Measurements from ENCODE around the gene TUBE1. TPM values are rescaled to one million over a fixed set of nuclear protein-coding genes. Genes with fewer than 3 reads are reported as not detected.

The TUBE1 gene
- 21.8 TPM for polyA plus RNA-seq (2013)

GRCh38 chr6:112087136-112087911 lies at the start of gene TUBE1, which contains the start of gene FAM229B:
Gene TUBE1 (minus strand): TSS chr6:112087482. CDS start chr6:112087434, 48 bp downstream.
Gene FAM229B (plus strand): TSS chr6:112087591. CDS start chr6:112099284, 11,693 bp downstream.
- 0% methylated on average over 46 of the region's 60 CpGs for WGBS (ENCODE audit: insufficient coverage)
- H3K27ac ChIP-seq (ENCODE audit: insufficient read depth in 1 of 2, low read depth in 1 of 2, low read length in 2 of 2, poor library complexity in 1 of 2, severe bottlenecking in 2 of 2) = peak within 1 kb of the TSS; percentile 85 to 96
- H3K27me3 ChIP-seq (replicated peaks in 2 of 5; ENCODE audit: control insufficient read depth in 4 of 5, insufficient read depth in 5 of 5, low read length in 4 of 5) = no peaks in the 10 kb centered on the region
- ChIA-PET POLR2A (interaction anchor here (1.5 kb wide), 1 partner anchor 67 kb away, joined by 4 read pairs; no protein-coding TSS in a partner anchor), CTCF (interaction anchor here (0.7 to 3.1 kb wide), 12 partner anchors 12 to 140 kb away, joined by 3 to 21 read pairs (median 3); no protein-coding TSS in a partner anchor)
- peak within 1 kb of the TSS; percentile 88 to 99 (median 94) for H3K4me3 ChIP-seq (ENCODE audit: control insufficient read depth in 1 of 7, extremely low read depth in 1 of 7, insufficient read depth in 4 of 7, low read depth in 2 of 7, low read length in 6 of 7)
- peaks cover 0 to 10% (median 4%) of the 10 kb centered on the region in 4 experiments for H3K4me1 ChIP-seq (ENCODE audit: control extremely low read depth in 1 of 4, control insufficient read depth in 4 of 4, insufficient read depth in 4 of 4, low read length in 3 of 4)
- peak; percentile 98 to 100 (median 99) for DNase-seq
- peaks cover 0 to 11% (median 6%) of the 10 kb centered on the region in 4 experiments for H3K36me3 ChIP-seq (ENCODE audit: control insufficient read depth in 4 of 4, insufficient read depth in 4 of 4, low read length in 3 of 4)
- no peaks in the 10 kb centered on the region for H3K9me3 ChIP-seq (ENCODE audit: control extremely low read depth in 1 of 5, control insufficient read depth in 4 of 5, insufficient read depth in 2 of 5, low read depth in 1 of 5, low read length in 4 of 5)

DNA sequence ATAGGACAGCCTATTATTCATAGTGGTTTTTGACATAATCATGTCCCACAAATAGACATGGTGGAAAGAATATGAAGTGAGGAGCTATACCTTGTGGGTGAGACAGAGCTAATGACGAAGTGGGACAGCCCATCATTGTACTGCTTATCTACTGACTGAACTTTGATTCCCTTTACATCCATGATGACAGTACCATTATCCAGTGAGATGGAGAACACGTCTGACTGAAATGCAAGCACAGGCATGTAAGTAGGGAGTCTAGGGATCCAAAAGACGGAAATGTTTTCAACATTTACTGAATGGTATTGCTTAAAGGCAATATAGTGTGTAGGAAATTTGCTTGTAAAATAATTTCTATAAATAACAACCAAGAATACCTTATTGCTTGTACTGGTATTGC lies 43.6 kb upstream of the TUBE1 start:
- DNase-seq = no peak
- Histone ChIP-seq H3K4me1 (ENCODE audit: control extremely low read depth in 1 of 4, control insufficient read depth in 4 of 4, insufficient read depth in 4 of 4, low read length in 3 of 4) (no peaks in the 10 kb centered on the region), H3K27ac (ENCODE audit: insufficient read depth in 1 of 2, low read depth in 1 of 2, low read length in 2 of 2, poor library complexity in 1 of 2, severe bottlenecking in 2 of 2) (no peak overlapping the region), H3K4me3 (ENCODE audit: control insufficient read depth in 1 of 7, extremely low read depth in 1 of 7, insufficient read depth in 4 of 7, low read depth in 2 of 7, low read length in 6 of 7) (no peak overlapping the region), H3K9me3 (ENCODE audit: control extremely low read depth in 1 of 5, control insufficient read depth in 4 of 5, insufficient read depth in 2 of 5, low read depth in 1 of 5, low read length in 4 of 5) (no peaks in the 10 kb centered on the region), H3K36me3 (ENCODE audit: control insufficient read depth in 4 of 4, insufficient read depth in 4 of 4, low read length in 3 of 4) (no peaks in the 10 kb centered on the region), H3K27me3 (replicated peaks in 2 of 5; ENCODE audit: control insufficient read depth in 4 of 5, insufficient read depth in 5 of 5, low read length in 4 of 5) (no peaks in the 10 kb centered on the region)
- CTCF ChIA-PET = interaction anchor here (1.1 kb wide), 1 partner anchor 18 kb away, joined by 3 read pairs; no protein-coding TSS in a partner anchor
- POLR2A ChIA-PET = no interaction called here
- 100% methylated on average over 2 of the region's 3 CpGs for WGBS (ENCODE audit: insufficient coverage)

DNA sequence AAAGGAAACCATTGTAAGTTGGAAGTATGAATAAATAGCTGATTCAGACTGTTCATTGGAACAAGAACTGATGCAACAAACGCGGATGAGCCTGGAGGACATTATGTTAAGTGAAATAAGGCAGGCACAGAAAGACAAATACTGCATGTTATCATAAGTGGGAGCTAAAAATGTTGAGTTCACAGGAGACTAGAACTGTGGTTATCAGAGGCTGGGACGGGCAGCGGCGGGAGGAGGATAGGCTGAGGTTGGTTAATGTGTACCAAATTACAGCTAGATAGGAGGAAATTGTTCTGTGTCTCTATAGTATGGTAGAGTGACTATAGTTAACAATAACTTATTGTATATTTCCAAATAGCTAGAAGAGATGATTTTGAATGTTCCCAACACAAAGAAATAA lies 40.9 kb upstream of the TUBE1 start:
- H3K27ac ChIP-seq (ENCODE audit: insufficient read depth in 1 of 2, low read depth in 1 of 2, low read length in 2 of 2, poor library complexity in 1 of 2, severe bottlenecking in 2 of 2) = no peak overlapping the region
- WGBS (ENCODE audit: insufficient coverage) = 100% methylated on average over 2 of the region's 5 CpGs
- no peak overlapping the region for H3K4me3 ChIP-seq (ENCODE audit: control insufficient read depth in 1 of 7, extremely low read depth in 1 of 7, insufficient read depth in 4 of 7, low read depth in 2 of 7, low read length in 6 of 7)
- no peaks in the 10 kb centered on the region for H3K4me1 ChIP-seq (ENCODE audit: control extremely low read depth in 1 of 4, control insufficient read depth in 4 of 4, insufficient read depth in 4 of 4, low read length in 3 of 4)
- H3K36me3 ChIP-seq (ENCODE audit: control insufficient read depth in 4 of 4, insufficient read depth in 4 of 4, low read length in 3 of 4) = no peaks in the 10 kb centered on the region
- ChIA-PET POLR2A (no interaction called here), CTCF (interaction anchor here (1.2 to 1.3 kb wide), 2 partner anchors 19 to 21 kb away, joined by 3 to 4 read pairs; no protein-coding TSS in a partner anchor)
- H3K27me3 ChIP-seq (replicated peaks in 2 of 5; ENCODE audit: control insufficient read depth in 4 of 5, insufficient read depth in 5 of 5, low read length in 4 of 5) = no peaks in the 10 kb centered on the region
- no peak for DNase-seq
- H3K9me3 ChIP-seq (ENCODE audit: control extremely low read depth in 1 of 5, control insufficient read depth in 4 of 5, insufficient read depth in 2 of 5, low read depth in 1 of 5, low read length in 4 of 5) = no peaks in the 10 kb centered on the region

- H3K9me3 ChIP-seq (ENCODE audit: control extremely low read depth in 1 of 5, control insufficient read depth in 4 of 5, insufficient read depth in 2 of 5, low read depth in 1 of 5, low read length in 4 of 5) = no peaks in the 10 kb centered on the region
- no peaks in the 10 kb centered on the region for H3K27me3 ChIP-seq (replicated peaks in 2 of 5; ENCODE audit: control insufficient read depth in 4 of 5, insufficient read depth in 5 of 5, low read length in 4 of 5)
- H3K4me3 ChIP-seq (ENCODE audit: control insufficient read depth in 1 of 7, extremely low read depth in 1 of 7, insufficient read depth in 4 of 7, low read depth in 2 of 7, low read length in 6 of 7) = no peak overlapping the region
- 100% methylated on average over 1 of the region's 1 CpG for WGBS (ENCODE audit: insufficient coverage)
- no peaks in the 10 kb centered on the region for H3K36me3 ChIP-seq (ENCODE audit: control insufficient read depth in 4 of 4, insufficient read depth in 4 of 4, low read length in 3 of 4)
- no peak for DNase-seq
- no peaks in the 10 kb centered on the region for H3K4me1 ChIP-seq (ENCODE audit: control extremely low read depth in 1 of 4, control insufficient read depth in 4 of 4, insufficient read depth in 4 of 4, low read length in 3 of 4)
- no peak overlapping the region for H3K27ac ChIP-seq (ENCODE audit: insufficient read depth in 1 of 2, low read depth in 1 of 2, low read length in 2 of 2, poor library complexity in 1 of 2, severe bottlenecking in 2 of 2)
- CTCF ChIA-PET = interaction anchor here (0.6 to 2.4 kb wide), 4 partner anchors 14 to 1269 kb away, joined by 3 to 6 read pairs (median 4); no protein-coding TSS in a partner anchor
- POLR2A ChIA-PET = no interaction called here
Measured at GRCh38 chr6:112123982-112124381, 36.7 kb upstream of the TUBE1 start.

DNA sequence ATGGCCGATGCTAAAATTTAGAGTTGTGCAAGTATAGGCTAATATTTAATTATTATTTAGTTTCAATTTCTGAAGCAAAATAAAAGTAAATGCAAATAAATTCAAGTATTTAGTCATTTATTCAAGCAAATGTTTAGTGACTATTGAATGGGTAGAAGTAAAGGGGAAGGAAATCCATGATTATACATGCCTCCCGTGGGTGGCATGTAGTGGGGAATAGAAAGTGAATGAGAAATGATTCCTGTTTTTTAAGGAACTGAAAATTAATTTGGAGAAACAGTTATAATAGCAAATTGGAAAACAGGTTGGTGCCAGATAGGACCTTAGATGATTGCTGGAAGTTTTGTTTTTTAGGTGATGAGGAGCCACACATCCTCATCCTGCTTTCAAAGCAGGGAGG lies 35.5 kb upstream of the TUBE1 start:
- 0% methylated on average over 1 of the region's 2 CpGs for WGBS (ENCODE audit: insufficient coverage)
- Histone ChIP-seq H3K9me3 (ENCODE audit: control extremely low read depth in 1 of 5, control insufficient read depth in 4 of 5, insufficient read depth in 2 of 5, low read depth in 1 of 5, low read length in 4 of 5) (no peaks in the 10 kb centered on the region), H3K27ac (ENCODE audit: insufficient read depth in 1 of 2, low read depth in 1 of 2, low read length in 2 of 2, poor library complexity in 1 of 2, severe bottlenecking in 2 of 2) (no peak overlapping the region), H3K36me3 (ENCODE audit: control insufficient read depth in 4 of 4, insufficient read depth in 4 of 4, low read length in 3 of 4) (no peaks in the 10 kb centered on the region), H3K27me3 (replicated peaks in 2 of 5; ENCODE audit: control insufficient read depth in 4 of 5, insufficient read depth in 5 of 5, low read length in 4 of 5) (no peaks in the 10 kb centered on the region), H3K4me1 (ENCODE audit: control extremely low read depth in 1 of 4, control insufficient read depth in 4 of 4, insufficient read depth in 4 of 4, low read length in 3 of 4) (peaks cover 0 to 4% (median 1%) of the 10 kb centered on the region in 4 experiments), H3K4me3 (ENCODE audit: control insufficient read depth in 1 of 7, extremely low read depth in 1 of 7, insufficient read depth in 4 of 7, low read depth in 2 of 7, low read length in 6 of 7) (no peak overlapping the region)
- peak in 1 of 3 donors; percentile 2 for DNase-seq
- POLR2A ChIA-PET = no interaction called here
- CTCF ChIA-PET = interaction anchor here (2.4 kb wide), 1 partner anchor 15 kb away, joined by 5 read pairs; no protein-coding TSS in a partner anchor

DNA sequence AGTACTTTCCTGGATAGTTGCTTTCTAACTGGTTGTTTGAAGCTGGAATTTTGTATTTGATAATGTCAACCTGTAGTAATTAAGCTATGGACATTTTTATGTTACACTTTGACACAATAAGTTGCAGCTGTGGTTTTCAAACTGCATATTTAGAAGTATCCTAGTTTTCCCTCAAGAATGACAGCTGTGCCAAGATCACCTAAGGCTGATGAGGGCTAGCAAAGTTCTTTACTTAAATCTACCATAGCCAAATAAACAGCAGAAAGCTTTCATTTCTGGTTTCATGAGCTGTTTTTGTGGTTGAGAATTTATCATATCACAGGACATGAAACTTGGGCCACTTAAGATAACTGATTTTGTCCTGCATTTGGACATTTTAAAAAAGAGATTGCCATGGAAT lies 30.8 kb upstream of the TUBE1 start:
- Histone ChIP-seq H3K36me3 (ENCODE audit: control insufficient read depth in 4 of 4, insufficient read depth in 4 of 4, low read length in 3 of 4) (no peaks in the 10 kb centered on the region), H3K4me1 (ENCODE audit: control extremely low read depth in 1 of 4, control insufficient read depth in 4 of 4, insufficient read depth in 4 of 4, low read length in 3 of 4) (peaks cover 2 to 11% (median 8%) of the 10 kb centered on the region in 4 experiments), H3K27ac (ENCODE audit: insufficient read depth in 1 of 2, low read depth in 1 of 2, low read length in 2 of 2, poor library complexity in 1 of 2, severe bottlenecking in 2 of 2) (no peak overlapping the region), H3K4me3 (ENCODE audit: control insufficient read depth in 1 of 7, extremely low read depth in 1 of 7, insufficient read depth in 4 of 7, low read depth in 2 of 7, low read length in 6 of 7) (no peak overlapping the region), H3K27me3 (replicated peaks in 2 of 5; ENCODE audit: control insufficient read depth in 4 of 5, insufficient read depth in 5 of 5, low read length in 4 of 5) (no peaks in the 10 kb centered on the region), H3K9me3 (ENCODE audit: control extremely low read depth in 1 of 5, control insufficient read depth in 4 of 5, insufficient read depth in 2 of 5, low read depth in 1 of 5, low read length in 4 of 5) (no peaks in the 10 kb centered on the region)
- ChIA-PET CTCF (interaction anchor here (0.8 kb wide), 1 partner anchor 33 kb away, joined by 3 read pairs; no protein-coding TSS in a partner anchor), POLR2A (interaction anchor here (0.7 to 0.9 kb wide), 2 partner anchors 10 to 67 kb away, joined by 3 read pairs; no protein-coding TSS in a partner anchor)
- no peak for DNase-seq

GRCh38 chr6:112117554-112117953 lies 30.3 kb upstream of the TUBE1 start:
- POLR2A ChIA-PET = interaction anchor here (0.7 to 0.9 kb wide), 2 partner anchors 10 to 67 kb away, joined by 3 read pairs; no protein-coding TSS in a partner anchor
- H3K27me3 ChIP-seq (replicated peaks in 2 of 5; ENCODE audit: control insufficient read depth in 4 of 5, insufficient read depth in 5 of 5, low read length in 4 of 5) = no peaks in the 10 kb centered on the region
- H3K27ac ChIP-seq (ENCODE audit: insufficient read depth in 1 of 2, low read depth in 1 of 2, low read length in 2 of 2, poor library complexity in 1 of 2, severe bottlenecking in 2 of 2) = no peak overlapping the region
- peaks cover 2 to 11% (median 8%) of the 10 kb centered on the region in 4 experiments for H3K4me1 ChIP-seq (ENCODE audit: control extremely low read depth in 1 of 4, control insufficient read depth in 4 of 4, insufficient read depth in 4 of 4, low read length in 3 of 4)
- H3K4me3 ChIP-seq (ENCODE audit: control insufficient read depth in 1 of 7, extremely low read depth in 1 of 7, insufficient read depth in 4 of 7, low read depth in 2 of 7, low read length in 6 of 7) = no peak overlapping the region
- H3K36me3 ChIP-seq (ENCODE audit: control insufficient read depth in 4 of 4, insufficient read depth in 4 of 4, low read length in 3 of 4) = no peaks in the 10 kb centered on the region
- no peaks in the 10 kb centered on the region for H3K9me3 ChIP-seq (ENCODE audit: control extremely low read depth in 1 of 5, control insufficient read depth in 4 of 5, insufficient read depth in 2 of 5, low read depth in 1 of 5, low read length in 4 of 5)
- 40% methylated on average over 1 of the region's 1 CpG for WGBS (ENCODE audit: insufficient coverage)
- CTCF ChIA-PET = interaction anchor here (0.8 kb wide), 1 partner anchor 33 kb away, joined by 3 read pairs; no protein-coding TSS in a partner anchor
- peak; percentile 10 to 34 (median 25) for DNase-seq

All from common myeloid progenitor, CD34-positive (primary cell).